D341Med (cell line): ENCODE data around the gene WNT7A.

Source experiments
- DNase-seq: peaks from one replicate; pipeline ENCODE4 v3.0.0; 2012; ENCODE audit warnings: low spot score

WNT7A gene

DNA sequence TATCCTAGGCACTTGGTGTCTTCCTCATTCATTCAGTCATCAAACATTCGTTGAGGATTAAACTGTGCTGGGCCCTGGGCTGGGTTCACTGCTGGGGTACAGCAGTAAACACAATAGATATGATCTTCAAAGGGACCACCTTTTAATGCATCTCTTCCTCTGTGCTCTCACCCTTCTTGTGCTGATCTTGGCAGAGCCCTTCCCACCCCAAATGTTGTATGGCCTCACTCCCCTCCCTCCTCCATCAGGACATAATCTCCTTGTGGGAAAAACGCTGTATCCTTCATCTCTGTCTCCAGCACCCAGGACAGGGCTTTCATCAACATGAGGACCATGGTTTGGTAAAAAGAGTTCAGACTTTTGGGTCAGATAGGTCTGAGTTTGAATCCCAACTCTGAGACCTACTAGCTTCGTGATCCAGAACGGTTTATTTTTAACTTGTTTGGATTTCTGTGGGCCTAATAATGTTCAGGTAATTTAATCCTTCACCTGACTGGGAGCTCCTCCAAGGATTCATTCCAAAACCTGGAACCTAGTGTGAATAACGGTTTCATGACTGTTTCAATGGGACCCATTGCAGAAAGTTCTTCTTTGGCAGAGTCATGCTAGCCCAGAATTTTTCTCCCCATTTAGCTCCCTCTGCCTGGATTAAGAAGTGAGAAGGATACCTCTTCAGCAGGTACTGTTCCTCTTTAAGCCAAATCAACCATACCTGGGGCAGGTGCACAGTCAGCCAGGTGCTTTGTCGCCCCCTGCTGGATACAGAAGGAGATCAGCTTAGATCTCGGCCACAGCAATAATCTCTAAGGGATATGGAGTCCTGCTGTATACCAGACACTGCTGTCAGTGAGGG is 5.2 kb upstream of the WNT7A start:
- DNase-seq = peak; percentile 66

DNA sequence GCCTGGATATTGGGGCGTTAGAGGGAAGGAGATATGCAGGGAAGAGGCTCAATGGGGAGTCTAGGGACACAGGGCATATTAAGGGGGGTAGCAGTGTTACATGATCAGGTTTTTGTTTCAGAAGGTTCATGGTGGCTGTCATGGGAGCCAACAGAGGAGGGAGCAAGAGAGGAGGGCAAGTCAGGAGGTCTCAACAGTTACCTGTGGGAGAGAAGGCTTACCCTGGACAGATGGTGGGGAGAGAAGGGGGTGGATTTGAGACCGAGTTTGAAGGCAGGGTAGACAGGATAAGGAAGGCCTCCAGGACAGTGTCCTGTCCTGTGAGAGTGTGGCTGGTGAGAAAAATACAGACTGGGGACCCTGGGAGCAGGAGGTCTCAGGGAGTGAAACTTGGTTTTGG is 3.8 kb upstream of the WNT7A start:
- no peak for DNase-seq

DNA sequence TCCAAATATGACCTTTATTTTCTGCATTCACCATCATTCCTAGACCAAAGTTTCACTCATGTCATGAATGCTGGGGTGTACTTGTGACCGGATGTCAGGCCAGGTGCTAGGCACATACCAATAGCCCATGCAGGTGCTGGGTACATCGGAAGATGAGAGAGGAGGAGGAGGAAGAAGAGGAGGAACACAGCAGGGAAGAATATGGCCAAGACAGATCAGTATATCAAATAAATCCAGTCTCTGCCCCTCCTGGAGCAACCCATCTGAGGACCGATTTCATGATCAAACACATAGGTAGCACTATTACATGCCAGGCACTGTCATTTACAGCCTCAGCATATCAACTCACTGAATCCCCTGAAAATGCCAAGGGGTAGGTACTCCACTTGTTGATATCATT is 3.0 kb upstream of the WNT7A start:
- DNase-seq = no peak

DNA sequence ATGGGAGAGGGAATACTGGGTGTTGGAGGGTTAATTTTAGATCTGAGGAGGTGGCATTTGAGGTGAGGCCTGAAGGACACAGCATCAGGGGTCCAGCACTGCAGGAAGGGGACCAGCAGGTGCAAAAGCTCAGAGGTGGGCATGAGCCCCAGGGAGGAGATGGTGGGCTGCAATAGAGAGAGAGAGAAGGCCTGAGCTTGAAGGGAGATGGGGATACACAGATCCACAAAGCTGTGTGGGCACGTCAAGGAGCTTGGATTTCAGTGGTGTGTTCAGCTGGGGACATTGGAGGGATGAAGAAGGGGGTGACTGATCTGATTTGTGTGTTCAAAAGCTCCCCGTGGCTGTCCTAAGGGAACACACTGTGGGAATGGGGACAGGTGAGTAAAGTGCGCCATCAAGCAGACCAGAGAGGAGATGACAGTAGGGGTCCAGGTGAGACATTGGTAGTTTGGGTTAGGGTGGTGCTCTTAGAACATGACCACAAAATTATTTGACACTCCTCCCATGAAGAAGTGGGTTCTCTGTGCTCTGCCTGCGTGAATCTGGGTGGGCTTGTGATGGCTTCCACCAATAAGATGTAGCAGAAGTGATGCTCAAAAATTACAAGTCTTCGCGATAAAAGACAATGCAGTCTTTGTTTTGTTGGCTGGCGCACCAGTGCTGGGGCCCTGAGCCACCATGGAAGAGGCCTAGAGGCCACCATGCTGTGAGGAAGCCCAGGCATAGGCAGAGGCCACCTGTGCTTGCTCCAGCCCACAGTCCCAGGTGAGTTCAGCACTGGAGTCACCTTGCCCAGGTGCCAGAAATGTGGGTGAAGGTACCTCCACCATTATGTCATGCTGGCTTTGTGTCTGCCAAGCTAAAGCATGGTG is 1.9 kb upstream of the WNT7A start:
- no peak for DNase-seq

DNA sequence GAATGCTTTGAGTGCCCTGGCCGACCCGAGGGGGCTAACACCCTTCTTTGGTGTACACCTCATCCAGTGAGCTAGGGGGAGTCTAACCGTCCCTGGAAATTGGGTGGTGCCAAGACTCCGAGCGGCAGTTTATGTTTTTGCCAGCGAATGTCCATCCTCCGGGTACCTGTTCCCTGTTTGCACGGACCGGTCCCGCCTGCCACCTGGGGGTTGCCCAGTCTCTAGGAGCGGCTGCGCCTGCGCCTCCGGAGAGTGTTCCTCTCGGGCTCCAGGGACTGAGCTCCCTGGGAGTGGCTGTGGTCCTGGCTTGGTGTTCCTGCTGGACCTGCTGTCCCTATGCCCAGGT is 913 bp upstream of the WNT7A start:
- no peak for DNase-seq

DNA sequence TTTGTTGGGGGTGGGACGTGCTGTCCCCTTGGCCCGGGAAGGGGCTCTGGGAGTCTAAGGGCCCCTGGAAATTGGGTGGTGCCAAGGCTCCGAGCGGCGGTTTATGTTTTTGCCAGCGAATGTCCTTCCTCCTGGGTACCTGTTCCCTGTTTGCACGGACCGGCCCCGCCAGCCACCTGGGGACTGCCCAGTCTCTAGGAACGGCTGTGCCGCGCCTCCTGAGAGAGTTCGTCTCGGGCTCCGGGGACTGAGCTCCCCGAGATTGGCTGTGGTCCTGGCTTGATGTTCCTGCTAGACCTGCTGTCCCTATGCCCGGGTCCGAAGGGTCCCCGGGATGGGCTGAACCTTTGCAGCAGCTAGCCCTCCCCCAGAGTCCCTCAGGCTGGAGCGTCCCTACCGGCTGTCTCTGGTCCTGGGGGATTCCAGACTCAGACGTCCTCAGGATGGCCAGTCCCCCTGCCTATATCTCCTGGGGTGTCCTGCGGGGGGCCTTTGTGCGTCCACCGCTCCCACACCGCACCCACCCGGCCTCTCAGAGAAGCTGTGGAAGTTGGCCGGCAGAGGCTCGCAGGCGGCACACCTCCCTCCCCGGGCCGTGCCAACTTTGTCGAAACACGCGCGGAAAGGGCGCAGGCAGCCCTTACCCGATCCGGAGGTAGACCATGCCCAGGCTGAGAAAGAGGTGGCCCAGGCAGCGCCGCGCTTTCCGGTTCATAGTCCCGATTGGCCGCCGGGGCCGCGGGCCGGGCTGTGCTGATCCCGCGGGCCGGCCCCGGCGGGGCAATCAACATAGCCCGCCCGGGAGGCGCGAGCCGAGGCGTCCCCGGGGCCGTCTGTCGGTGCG is 547 bp downstream of the WNT7A start:
- DNase-seq = peak; percentile 48

DNA sequence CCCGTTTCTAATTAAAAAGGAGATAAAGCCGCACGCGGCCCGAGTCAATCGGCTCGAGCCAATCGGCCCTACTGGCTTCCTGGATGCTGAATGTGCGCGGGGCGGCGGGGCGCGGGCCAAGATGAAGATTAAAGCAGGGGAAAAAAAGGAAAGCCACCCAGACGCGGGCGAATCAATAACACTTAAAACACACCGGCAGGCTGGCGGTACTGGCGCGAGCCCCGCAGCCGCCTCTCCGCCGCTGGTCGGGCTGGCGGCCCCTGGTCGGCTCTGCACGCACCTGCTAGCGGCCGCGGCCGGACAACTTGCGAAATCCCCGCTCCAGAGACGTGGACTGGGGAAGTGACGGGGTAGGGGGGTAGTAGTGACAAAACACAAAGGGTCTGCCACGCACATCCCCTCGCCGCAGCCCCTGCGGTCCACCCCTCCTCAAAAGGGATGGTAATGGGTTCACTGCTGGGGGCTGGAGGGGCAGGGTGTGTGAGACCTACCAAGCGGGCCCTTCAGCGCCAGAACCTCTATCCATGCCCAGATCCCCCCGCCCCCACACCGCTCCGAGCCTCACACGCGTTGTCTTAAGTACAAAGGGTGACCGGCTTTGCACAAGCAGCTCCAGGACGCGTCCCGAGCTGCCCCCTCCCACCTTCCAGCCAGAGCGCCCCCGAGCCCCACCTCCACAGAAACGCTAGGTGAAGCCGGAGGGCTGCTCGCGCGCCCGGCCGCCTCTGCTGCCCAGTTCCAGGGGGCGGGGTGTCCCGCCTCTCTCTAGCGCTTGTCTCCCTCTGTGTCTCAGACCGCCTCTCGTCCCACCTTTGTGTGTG is 1.4 kb downstream of the WNT7A start:
- DNase-seq = peak; percentile 64

DNA sequence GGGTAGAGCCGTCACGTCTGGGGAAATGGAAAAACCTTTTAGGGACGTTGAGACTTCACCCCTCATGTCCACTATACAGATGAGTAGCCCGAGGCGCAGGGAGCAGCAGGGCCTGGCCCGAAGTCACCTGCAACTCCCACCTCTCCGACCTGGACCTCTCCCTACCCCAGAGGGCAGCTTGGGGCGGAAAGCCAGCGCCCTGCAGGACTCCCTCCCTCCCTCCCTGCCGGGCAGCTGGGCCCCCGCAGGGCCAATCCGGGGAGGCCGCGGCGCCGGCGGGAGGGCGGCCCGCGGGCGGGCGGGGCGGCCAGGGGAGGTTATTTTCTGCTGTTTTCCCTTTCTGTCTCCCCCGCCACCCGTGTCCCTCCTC is 2.0 kb downstream of the WNT7A start:
- peak; percentile 52 for DNase-seq

DNA sequence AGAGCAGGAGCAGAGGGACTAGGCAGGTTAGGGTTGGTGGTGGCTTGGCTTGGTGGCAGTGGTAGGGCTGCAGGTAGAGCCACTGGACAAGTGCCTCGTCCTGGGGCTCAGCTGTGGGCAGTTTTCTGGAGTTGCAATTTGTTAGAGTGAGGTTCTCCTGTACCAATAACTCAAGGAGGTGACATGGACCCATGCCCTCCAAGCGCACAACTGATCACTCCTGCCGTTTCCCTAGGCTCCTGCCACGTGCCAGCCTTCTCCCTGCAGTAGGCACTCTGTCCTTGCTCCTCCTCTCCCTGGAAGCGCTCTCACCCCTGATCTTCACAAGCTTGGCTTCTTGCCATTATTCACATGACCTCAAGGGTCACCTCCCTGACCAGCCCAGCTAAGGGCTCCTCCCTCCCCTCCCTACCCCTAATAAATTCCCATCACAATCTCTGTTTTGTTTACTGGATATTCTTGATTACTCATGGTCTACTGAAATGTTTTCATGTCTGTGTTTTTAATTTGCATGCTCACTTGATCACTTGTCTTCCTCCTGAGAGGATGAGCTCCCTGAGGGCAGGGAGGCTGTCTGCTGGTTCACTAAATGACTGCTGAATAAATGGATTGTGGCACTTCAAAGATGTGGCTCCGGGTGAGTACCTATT is 3.3 kb downstream of the WNT7A start:
- DNase-seq = no peak

DNA sequence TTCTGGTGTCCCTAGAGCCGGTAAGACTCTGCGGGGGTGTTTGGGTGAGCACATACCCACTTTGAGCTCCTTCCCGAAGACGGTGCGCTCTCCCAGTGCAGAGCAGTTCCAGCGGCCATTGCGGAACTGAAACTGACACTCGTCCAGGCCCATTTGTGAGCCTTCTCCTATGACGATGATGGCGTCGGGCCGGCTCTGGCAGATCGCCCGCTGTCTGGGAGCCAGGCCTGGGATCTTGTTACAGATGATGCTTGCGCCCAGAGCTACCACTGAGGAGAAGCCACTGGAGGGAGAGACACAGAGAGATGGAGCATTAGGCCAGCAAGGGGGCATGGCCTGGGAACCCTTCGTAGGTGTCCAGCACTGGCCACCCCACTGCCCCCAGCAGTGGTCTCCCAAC is 5.0 kb downstream of the WNT7A start:
- no peak for DNase-seq

DNA sequence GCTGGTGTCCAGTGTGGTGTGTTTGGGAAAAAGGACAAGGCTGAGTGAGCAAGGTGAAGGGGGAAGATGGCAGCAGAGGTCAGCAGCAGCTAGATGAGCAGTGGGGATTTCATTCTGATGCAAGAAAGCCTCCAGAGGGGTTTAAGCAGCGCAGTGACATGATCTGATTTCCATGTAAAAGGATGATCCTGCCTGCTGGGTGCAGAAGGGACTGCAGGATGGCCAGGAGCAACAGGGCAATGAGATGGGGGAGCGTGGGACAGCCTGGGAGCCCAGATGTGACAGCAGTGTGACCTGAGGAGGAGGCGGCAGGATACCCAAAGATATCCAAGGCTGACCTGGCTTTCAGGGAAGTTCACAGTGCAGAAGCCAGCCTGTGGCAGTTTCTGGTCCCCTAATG is 6.1 kb downstream of the WNT7A start:
- DNase-seq = no peak

DNA sequence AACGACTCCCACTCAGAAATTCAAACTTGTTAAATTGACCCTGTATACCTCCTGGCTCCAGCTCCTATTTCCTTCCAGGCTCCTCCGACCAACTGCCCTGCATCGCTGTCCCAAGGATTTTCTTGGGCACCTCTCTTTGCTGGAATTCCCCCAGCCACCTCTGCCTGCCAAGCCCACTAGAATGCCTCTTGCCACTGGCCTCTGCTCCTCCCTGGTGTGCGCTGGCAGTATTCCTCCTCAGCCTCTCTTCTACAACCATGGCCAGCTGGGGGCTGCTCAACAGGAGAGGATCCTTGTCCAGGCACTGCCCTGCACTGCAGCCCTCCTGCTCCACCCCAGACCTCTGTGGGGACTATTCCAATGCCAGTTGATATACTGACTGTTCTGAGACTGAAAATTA is 7.4 kb downstream of the WNT7A start:
- DNase-seq = no peak

DNA sequence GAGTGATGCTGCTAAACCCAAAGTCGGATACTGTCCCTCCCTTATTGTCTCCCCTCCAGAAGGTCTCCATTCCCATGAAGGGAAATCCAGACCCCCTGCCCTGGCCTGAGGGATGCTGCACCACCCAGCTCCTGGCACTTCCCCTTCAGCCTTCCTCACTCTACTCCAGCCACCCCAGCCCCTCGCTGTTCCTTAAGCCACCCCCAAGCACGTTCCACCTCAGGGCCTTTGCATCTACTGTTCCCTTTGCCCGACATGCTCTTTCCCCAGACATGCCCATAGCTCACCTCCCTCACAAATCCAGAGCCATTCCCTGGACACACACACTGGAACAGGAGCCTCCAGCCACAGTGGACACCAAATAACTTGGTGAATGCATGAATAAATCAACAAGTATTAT is 8.1 kb downstream of the WNT7A start:
- DNase-seq = no peak

DNA sequence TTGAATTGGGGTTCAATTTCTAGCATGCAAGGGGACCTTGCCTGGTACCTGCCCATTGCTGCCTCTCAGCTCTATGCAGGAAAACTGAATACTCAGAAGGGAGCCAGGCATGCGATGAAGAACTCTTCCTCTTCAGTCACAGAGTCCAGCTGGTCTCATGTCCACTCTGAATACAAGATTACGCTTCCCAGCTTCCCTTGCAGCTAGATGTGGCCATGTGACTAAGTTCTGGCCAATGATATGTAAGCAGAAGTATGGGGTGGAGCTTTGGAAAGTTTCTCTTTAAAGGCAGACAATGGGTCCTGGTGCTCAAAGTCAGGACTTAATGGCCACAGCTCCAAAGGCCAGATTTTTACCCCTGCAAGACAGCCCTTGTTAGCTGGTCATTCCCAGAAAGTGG is 9.0 kb downstream of the WNT7A start:
- DNase-seq = no peak

DNA sequence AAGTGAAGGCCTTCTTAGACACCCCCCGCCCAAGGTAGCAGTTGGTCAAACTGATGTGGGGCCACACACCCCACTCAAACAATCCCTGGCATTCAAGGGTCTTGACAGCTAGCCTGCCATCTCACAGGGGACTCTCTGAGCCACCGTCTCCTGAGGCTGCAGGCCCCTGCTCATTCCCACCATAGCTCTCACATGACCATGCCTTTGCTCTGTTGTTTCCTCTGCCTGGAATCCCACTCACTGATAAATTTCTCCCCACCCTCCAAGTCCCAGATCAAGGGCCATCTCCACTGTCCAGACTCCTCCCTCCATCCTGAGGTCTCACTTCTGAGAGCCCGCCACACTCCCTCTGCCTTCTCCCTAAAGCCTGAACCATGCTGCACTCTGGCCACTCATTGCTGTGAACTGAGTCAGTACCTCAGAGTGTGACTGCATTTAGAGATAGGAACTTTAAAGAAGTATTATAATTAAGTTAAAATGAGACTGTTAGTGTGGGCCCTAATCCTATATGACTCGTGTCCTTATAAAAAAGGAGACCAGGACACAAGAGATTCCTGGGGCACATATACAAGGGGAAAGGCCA is 10.0 kb downstream of the WNT7A start:
- no peak for DNase-seq

DNA sequence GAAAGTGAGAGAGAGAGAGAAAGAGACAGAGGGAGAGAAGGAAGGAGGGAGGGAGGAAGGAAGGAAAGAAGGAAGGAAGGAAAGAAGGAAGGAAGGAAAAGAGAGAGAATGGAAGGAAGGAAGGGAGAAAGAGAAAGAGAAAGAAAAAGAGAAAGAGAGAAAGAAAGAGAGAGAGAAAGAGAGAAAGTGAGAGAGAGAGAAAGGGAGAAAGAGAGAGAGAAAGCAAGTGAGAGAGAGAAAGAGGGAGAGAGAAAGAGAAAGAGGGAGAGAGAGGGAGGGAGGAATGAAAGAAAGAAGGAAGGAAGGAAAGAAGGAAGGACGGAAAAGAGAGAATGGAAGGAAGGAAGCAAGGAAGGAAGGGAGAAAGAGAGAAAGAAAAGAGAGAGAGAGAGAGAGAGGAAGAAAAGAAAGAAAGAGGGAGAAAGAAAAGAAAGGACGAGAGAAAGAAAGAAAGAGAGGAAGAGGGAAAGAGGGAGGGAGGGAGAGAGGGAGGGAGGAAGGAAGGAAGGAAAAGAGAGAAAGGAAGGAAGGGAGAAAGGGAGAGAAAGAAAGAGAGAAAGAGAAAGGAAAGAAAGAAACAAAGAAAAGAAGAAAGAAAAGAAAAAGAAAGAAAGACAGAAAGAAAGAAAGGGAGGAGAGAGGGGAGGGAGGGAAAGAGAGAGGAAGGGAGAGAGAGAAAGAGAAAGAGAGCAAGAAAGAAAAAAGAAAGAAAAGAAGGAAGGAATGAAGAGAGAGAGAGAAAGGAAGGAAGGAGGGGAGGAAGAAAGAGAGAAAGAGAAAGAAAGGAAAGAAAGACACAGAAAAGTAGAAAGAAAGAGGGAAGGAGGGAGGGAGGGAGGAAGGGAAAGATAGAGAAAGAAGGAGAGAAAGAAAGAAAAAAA is 10.8 kb downstream of the WNT7A start:
- DNase-seq = no peak

DNA sequence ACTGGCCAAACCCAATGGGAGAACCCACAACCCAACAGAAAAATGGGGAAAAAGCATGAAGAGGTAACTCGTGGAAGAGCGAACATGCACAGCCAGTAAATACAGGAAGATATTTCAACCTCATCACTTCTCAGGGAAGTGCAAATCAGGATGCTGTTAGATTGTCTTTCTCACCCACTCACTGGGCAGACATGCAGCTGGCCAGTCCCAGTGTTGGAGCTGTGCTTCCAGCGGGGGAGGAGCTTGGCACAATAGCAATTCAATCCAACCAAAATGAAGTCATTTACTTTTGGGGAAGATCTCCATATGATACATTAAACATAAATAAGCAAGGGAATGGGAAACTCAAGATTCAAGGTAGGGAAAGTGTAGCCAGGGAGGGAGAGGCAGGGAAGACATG is 12.1 kb downstream of the WNT7A start:
- no peak for DNase-seq

DNA sequence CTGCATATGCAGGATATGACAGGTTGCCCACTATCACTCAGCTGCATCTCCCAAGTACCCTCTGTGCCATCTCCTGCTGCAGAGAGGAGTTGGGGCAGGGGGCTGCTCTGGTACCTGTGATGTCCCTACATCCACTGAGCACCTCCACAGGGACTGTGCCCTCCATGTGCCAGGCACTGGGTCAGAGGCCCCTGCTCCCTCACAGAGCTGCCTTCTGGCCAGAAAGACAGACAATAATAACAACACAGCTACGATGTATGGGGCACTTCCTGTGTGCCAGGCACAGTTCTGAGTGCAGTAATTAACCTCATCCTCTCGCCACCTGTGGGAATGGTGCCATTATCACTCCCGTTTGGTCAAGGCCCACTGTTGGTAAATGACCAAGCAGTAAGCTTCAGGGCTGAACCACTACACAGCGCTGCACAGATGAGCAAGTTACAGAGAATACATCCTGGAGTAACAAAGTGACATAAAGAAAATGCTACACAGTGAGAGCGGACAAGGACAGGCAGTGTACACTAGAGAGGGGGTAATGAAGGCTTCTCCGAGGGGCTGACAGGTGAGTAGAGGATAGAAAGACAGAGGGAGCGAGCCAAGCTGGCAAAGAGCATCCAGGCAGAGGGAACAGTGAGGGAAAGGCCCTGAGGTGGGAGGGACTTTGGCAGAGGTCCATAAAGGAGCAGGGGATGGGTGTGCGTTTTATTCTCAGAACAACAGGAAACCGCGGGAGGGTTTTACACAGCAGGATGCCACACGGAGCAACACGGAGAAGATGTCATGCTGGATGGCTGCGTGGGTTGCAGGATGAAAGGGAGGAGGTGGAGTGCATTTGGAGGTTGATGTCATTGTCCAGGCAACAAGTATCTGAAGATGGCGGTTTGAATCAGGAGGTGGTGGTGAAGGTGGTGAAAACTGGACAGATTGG is 13.6 kb downstream of the WNT7A start:
- no peak for DNase-seq

DNA sequence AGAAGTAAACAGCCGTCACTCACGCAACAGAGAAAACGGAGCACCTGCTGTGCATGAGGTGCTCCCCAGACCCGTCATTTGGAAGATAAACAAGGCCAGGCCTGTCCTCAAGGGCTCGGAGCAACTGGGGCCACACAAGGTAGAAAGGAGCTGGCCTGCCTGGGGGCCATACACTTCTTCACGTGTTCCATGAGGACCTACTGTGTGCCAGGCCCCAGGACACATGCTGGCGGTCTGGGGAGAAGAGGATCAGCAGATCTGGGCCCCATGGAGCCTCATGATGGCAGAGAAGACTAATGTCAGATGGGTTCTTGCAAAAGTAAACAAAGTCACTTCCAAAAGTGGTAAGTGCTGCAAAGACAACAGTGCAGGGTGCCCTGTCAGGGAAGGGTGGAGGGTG is 14.3 kb downstream of the WNT7A start:
- DNase-seq = no peak
